Natural killer cell (primary cell): ENCODE data around the gene HDAC4. TPM values are rescaled to one million over a fixed set of nuclear protein-coding genes. Genes with fewer than 3 reads are reported as not detected.
A peak's percentile ranks its signal among the peaks of the same experiment; 100 is the strongest.

Source experiments
- ATAC-seq, 3 donors: fragments of 150-1000 bp in 2 of 3; fragments of 200-7000 bp in 1 of 3; cut with Tn5 transposase; 1 replicate in 1 of 3; 2 replicates in 2 of 3; pipeline ENCODE4 v1.10.0; 2021; ENCODE audit warnings: mild to moderate bottlenecking in 2 of 3, moderate library complexity in 2 of 3
- DNase-seq, 2 donors: peaks; one replicate each; pipeline versions ENCODE4 v3.0.0 to v3.0.0-alpha.2; 2013 to 2021; ENCODE audit warnings: mixed read lengths in 1 of 2
- H3K27ac ChIP-seq: one replicate; pipeline ENCODE4 v1.5.1; 2013; ENCODE audit warnings: mild to moderate bottlenecking, low read length
- H3K27me3 ChIP-seq: one replicate; pipeline ENCODE4 v1.6.1; 2013; ENCODE audit warnings: low read length; ENCODE audit not compliant: control insufficient read depth, insufficient read depth
- H3K36me3 ChIP-seq: one replicate; pipeline ENCODE4 v1.6.1; 2013; ENCODE audit warnings: low read length; ENCODE audit not compliant: control insufficient read depth, insufficient read depth
- H3K4me1 ChIP-seq: one replicate; pipeline ENCODE4 v1.6.1; 2013; ENCODE audit warnings: low read length; ENCODE audit not compliant: control insufficient read depth, insufficient read depth
- H3K4me3 ChIP-seq: one replicate; pipeline ENCODE4 v1.5.1; 2013; ENCODE audit warnings: low read length
- H3K9me3 ChIP-seq: one replicate; pipeline ENCODE4 v1.6.1; 2013; ENCODE audit warnings: low read length; ENCODE audit not compliant: control insufficient read depth, insufficient read depth
- H3K27ac Mint-ChIP-seq, 2 donors: one replicate each; pipeline ENCODE4 v1.8.0; 2022; ENCODE audit warnings: mild to moderate bottlenecking in 2 of 2, mixed read lengths in 2 of 2, moderate library complexity in 1 of 2
- H3K27me3 Mint-ChIP-seq, 2 donors: one replicate each; pipeline ENCODE4 v1.8.0; 2022; ENCODE audit warnings: low read depth in 2 of 2, mixed read lengths in 2 of 2
- H3K36me3 Mint-ChIP-seq: one replicate; pipeline ENCODE4 v1.8.0; 2022; ENCODE audit warnings: mixed read lengths
- H3K4me1 Mint-ChIP-seq, 2 donors: one replicate each; pipeline ENCODE4 v1.8.0; 2022; ENCODE audit warnings: mixed read lengths in 2 of 2
- H3K4me3 Mint-ChIP-seq: one replicate; pipeline ENCODE4 v1.8.0; 2022; ENCODE audit warnings: mild to moderate bottlenecking, moderate library complexity, mixed read lengths
- H3K9me3 Mint-ChIP-seq, 2 donors: one replicate each; pipeline ENCODE4 v1.8.0; 2022; ENCODE audit warnings: mixed read lengths in 2 of 2
- WGBS: methylation state at CpG from one replicate; pipeline ENCODE4 v1.1.7; 2013; ENCODE audit warnings: missing lambda C conversion rate; ENCODE audit not compliant: insufficient coverage; 5-methylcytosine and 5-hydroxymethylcytosine counted together
- intact Hi-C: fragments of 100-400 bp; cut with micrococcal nuclease; formaldehyde crosslinking; loops from one replicate; pipeline ENCODE4 v1.14.2; 2022
- total RNA-seq, 4 donors: library from RNA; stranded (reverse); fragments of 120-200 nt in 1 of 4; gene quantifications; one replicate each; pipeline versions ENCODE4 v1.2.3 to v1.2.4, GENCODE V29; 2013 to 2022
- TF ChIP-seq, protein P1 (sequence below): fragments of 200-600 bp; IDR thresholded peaks from one replicate; pipeline ENCODE4 v1.8.0; 2022; ENCODE audit warnings: antibody characterized with exemption

The HDAC4 gene
- total RNA-seq, 3 donors from 2014 or later (not counting 1 experiment from before 2014, with no cell fraction given) = 74.9 to 105 (median 100) TPM

DNA sequence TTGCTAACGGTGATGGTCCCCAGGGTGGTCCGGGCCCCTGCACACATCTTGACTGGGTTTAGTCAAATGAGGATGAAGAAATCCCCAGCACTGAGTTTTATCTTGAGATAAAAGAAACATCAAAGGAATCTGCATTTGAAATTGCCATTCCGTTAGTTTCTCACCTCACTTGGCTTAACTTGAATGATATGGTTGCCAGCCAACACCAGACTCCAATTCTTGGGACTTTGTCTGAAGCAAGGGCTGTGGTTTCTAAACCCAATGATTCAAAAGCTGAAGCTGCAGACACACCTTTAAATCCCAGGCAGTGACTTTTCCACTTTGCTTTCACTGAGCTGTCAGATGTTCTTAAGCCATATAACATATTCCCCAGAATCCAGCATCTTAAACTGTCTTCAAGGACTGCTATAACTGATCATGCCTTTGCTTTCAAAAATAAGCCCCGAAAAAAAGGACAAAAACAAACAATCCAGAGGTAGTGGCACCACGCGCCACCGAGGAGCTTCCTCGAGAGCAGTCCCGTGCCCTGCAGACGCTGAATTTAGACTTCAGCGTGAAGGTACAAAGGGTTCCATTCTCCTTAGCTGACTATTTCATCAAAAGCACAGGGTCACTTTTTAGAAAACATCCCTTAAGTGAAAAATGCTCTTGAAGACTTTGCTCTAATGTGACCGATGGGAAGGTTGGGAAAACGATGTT is 189.3 kb downstream of the HDAC4 start:
- Mint-ChIP-seq H3K9me3 (no peaks in the 10 kb centered on the region), H3K4me1 (peaks cover 70 to 71% of the 10 kb centered on the region in 2 donors), H3K36me3 (no peaks in the 10 kb centered on the region), H3K27me3 (no peaks in the 10 kb centered on the region), H3K4me3 (no peak overlapping the region), H3K27ac (peak overlapping the region in 1 of 2 donors; percentile 72)
- no peak for ATAC-seq
- no peaks in the 10 kb centered on the region for H3K27me3 ChIP-seq
- no peaks in the 10 kb centered on the region for H3K9me3 ChIP-seq
- TF ChIP-seq, protein P1, sequence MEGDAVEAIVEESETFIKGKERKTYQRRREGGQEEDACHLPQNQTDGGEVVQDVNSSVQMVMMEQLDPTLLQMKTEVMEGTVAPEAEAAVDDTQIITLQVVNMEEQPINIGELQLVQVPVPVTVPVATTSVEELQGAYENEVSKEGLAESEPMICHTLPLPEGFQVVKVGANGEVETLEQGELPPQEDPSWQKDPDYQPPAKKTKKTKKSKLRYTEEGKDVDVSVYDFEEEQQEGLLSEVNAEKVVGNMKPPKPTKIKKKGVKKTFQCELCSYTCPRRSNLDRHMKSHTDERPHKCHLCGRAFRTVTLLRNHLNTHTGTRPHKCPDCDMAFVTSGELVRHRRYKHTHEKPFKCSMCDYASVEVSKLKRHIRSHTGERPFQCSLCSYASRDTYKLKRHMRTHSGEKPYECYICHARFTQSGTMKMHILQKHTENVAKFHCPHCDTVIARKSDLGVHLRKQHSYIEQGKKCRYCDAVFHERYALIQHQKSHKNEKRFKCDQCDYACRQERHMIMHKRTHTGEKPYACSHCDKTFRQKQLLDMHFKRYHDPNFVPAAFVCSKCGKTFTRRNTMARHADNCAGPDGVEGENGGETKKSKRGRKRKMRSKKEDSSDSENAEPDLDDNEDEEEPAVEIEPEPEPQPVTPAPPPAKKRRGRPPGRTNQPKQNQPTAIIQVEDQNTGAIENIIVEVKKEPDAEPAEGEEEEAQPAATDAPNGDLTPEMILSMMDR = no peak
- no peak overlapping the region for H3K27ac ChIP-seq
- peaks cover 14% of the 10 kb centered on the region for H3K4me1 ChIP-seq
- peak in 1 of 2 donors; percentile 24 for DNase-seq
- 91% methylated on average over 12 of the region's 13 CpGs for WGBS
- H3K4me3 ChIP-seq = no peak overlapping the region
- peaks cover 5% of the 10 kb centered on the region for H3K36me3 ChIP-seq
- intact Hi-C loops = no loop called here

DNA sequence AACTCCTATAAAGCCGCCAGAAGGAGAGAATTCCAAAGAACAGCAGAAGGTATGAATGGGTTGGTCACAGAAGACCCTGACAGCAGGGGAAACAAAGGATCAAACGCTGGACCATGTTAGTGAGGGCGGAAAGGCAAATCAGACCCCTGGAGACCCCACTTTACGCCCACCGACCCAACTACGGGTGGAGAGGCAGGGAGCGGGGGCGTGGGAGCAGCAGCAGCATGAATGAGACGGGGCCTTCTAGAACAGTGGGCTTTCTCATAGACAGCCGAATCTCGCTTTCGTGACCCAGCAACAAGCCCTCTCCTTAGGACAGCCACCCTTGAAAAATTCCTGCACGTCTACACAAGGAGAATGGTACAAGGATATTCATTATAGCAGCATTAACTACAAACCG is 191.0 kb downstream of the HDAC4 start:
- TF ChIP-seq, protein P1 = no peak
- Histone ChIP-seq H3K4me3 (no peak overlapping the region), H3K9me3 (no peaks in the 10 kb centered on the region), H3K27ac (no peak overlapping the region), H3K27me3 (no peaks in the 10 kb centered on the region), H3K4me1 (peaks cover 10% of the 10 kb centered on the region), H3K36me3 (peaks cover under 1% of the 10 kb centered on the region)
- no peaks in the 10 kb centered on the region for H3K9me3 Mint-ChIP-seq
- peaks cover 67 to 69% of the 10 kb centered on the region in 2 donors for H3K4me1 Mint-ChIP-seq
- H3K36me3 Mint-ChIP-seq = no peaks in the 10 kb centered on the region
- H3K4me3 Mint-ChIP-seq = no peak overlapping the region
- ATAC-seq = no peak
- 96% methylated on average over 12 of the region's 14 CpGs for WGBS
- H3K27ac Mint-ChIP-seq = peak overlapping the region in 1 of 2 donors; percentile 29
- no peak for DNase-seq
- no peaks in the 10 kb centered on the region for H3K27me3 Mint-ChIP-seq
- intact Hi-C loops = no loop called here

GRCh38 chr2:239208465-239209180 is 192.2 kb downstream of the HDAC4 start:
- Mint-ChIP-seq H3K27ac (peak overlapping the region in 1 of 2 donors; percentile 44), H3K27me3 (no peaks in the 10 kb centered on the region), H3K36me3 (no peaks in the 10 kb centered on the region), H3K4me1 (peaks cover 60 to 69% of the 10 kb centered on the region in 2 donors), H3K9me3 (no peaks in the 10 kb centered on the region), H3K4me3 (no peak overlapping the region)
- intact Hi-C loops = no loop called here
- 99% methylated on average over 8 of the region's 11 CpGs for WGBS
- TF ChIP-seq, protein P1 = no peak
- Histone ChIP-seq H3K4me1 (peaks cover 10% of the 10 kb centered on the region), H3K27me3 (no peaks in the 10 kb centered on the region), H3K4me3 (no peak overlapping the region), H3K9me3 (no peaks in the 10 kb centered on the region), H3K27ac (no peak overlapping the region), H3K36me3 (no peaks in the 10 kb centered on the region)
- DNase-seq = no peak
- ATAC-seq = no peak
